GM20000 (cell line): ENCODE measurements around the gene TP53I13.

ENCODE experiments used
- DNase-seq: peaks from one replicate; pipeline ENCODE4 v3.0.0; 2012; ENCODE audit warnings: low spot score
- TF ChIP-seq, protein P1 (sequence below): IDR thresholded peaks from 2 replicates; pipeline ENCODE4 v1.5.1; 2012; ENCODE audit warnings: mild to moderate bottlenecking, control low read depth; ENCODE audit errors: extremely low read depth, missing control alignments

Gene TP53I13

DNA sequence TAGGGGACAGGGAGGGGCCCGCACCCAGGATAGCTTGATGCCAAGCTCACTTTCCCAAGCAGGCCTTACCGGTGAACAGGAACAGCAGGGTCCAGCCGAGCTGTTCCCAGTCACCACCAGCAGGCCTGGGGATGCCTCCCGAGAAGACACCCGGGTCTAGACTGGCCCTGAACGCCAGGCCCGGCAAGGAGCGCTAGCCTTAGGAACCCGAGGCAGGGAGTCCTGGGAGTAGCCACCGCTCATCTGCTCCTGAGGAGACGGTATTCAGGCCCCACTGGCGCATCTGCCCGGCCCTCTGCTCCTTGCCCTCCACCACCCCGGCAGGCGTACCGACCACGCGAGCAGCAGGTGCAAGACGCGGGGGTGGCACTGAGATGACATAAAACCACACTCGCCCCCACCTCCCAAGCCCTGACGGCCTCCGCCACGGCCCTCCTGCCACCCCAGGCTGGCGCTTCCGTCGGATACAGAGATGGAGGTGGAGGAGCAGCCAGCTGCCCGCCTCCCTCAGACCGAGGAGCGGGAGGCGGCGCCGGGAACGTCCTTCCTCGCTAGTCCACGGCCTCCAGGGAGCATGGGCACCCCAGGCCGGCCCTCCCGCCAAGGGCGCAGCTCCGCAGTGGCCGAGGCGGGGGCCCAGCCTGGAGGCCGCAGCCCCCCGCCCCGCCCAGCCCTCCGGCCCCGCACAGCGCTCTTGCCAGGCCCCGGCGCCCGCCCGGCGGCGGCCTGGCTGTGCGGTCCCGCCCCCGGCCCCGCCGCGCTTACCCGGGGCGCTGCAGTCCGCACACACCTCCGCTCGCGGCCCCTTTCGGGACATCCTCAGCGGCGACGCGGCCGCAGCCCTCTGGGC, 20.3 kb downstream of the TP53I13 start:
- no peak for DNase-seq
- TF ChIP-seq, protein P1, sequence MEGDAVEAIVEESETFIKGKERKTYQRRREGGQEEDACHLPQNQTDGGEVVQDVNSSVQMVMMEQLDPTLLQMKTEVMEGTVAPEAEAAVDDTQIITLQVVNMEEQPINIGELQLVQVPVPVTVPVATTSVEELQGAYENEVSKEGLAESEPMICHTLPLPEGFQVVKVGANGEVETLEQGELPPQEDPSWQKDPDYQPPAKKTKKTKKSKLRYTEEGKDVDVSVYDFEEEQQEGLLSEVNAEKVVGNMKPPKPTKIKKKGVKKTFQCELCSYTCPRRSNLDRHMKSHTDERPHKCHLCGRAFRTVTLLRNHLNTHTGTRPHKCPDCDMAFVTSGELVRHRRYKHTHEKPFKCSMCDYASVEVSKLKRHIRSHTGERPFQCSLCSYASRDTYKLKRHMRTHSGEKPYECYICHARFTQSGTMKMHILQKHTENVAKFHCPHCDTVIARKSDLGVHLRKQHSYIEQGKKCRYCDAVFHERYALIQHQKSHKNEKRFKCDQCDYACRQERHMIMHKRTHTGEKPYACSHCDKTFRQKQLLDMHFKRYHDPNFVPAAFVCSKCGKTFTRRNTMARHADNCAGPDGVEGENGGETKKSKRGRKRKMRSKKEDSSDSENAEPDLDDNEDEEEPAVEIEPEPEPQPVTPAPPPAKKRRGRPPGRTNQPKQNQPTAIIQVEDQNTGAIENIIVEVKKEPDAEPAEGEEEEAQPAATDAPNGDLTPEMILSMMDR, result no peak

DNA sequence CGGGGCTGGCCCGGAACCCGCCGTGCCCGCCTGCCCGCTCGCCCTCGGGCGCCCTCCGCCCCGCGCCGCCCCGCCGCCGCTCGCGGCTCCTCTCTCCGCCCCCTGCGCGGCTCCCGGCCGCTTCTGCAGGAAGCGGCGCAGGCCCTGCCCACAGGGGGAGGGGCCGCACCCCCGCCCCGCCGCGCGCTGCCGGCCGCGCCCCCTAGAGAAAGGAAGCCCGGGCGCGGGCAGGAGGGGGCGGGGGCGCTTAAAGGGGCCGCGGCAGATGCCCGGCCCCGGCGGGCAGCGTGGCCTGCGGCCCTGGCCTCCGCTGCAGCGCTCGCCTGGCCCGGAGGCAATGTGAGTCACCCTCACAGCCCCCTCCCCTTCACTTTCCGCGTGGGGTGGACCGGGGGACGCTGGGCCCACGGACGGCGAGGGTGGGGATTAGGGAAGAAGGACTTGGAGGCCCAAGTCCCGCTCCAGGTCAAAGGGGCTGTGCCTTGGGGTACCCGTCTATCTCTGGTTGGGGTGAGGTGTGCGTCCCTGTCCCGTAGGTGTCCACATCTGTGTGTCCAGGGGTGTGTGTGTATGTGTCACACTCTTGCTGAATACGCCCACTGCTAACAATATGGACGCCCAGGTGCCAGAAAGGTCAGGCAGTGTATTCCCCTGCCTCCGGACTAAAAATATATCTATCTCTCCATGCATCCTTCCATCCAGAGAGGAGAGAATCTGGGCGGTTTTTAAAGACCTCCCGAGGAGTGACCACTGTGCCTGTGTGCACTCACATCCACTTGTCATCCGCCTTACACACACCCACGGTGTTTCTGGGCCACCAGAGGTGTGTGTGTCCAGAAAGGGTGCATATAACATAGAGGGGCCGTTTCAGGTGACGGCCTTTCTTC, 21.3 kb downstream of the TP53I13 start, which contains the start of gene GIT1:
Gene GIT1, minus strand, starts transcription at position 125 of the 887 bp plus-strand sequence. CDS start 270 bp downstream, outside the sequence.
- peak; percentile 99 for DNase-seq

DNA sequence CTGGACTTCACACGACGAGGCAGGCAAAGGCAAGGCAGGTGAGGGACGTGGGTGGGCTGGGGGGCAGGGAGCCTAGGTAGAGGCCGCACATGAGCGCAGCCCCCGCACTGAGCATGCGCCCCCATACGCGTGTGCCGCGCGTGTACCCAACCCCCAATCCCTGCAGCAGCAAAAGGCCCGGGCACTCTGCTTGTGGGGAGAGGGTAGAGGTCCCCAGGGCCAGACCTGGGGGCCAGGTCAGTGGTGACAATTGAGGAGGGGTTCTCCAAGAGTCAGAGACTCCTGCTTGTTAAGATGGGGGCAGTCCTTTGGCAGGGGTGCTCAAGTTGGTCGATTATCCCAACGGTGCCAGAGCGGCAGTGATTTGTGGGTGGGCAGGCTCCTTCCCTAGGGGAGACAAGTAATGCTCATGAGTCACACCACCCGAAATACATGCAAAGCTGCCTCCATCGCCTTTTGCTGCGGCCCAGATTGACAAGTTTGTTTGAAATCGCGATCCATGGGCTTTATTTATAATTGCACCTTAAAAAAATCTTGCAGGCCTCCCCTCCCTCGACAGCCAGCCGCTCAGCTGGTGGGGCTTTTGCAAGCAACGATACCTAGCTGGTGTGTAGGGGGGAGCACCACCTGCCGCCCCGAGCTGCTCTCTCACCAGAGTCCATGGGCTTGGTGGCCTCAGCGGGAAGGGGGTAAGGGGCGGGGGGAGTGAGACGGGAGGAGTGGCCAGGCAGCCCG, 22.1 kb downstream of the TP53I13 start:
- DNase-seq, result no peak
- TF ChIP-seq, protein P1, result no peak

More for the DNA sequence above, 21.3 kb downstream of the TP53I13 start, which contains the start of gene GIT1:
- TF ChIP-seq, protein P1, result no peak

DNA sequence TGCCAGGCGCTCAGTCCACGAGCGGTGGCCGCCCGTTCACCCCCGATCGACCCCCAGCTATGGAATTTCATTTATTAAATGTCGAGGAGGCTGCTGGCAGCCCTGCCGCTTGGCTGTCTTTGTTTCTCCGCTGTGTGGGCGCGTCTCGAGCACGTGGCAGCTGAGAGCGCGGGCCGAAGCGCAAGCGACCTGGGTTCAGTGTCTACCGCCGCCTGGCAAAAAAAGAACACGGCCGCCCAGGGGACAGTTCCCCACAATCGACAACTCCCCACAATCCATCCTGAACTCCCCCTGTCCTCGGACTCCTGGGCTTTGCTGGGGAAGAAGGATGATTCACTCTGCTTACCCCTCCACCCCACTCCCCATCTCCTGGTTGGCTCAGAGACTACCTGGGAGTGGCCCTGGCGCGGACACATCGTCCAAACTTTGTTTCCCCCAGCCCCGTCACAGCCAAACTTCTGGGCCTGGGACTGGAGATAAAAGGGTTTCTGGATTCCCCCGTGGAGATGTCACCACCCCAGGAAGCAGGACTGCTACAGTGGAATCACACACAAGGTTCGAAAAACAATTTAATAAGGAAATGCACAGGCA, 22.7 kb downstream of the TP53I13 start:
- TF ChIP-seq, protein P1, result no peak

DNA sequence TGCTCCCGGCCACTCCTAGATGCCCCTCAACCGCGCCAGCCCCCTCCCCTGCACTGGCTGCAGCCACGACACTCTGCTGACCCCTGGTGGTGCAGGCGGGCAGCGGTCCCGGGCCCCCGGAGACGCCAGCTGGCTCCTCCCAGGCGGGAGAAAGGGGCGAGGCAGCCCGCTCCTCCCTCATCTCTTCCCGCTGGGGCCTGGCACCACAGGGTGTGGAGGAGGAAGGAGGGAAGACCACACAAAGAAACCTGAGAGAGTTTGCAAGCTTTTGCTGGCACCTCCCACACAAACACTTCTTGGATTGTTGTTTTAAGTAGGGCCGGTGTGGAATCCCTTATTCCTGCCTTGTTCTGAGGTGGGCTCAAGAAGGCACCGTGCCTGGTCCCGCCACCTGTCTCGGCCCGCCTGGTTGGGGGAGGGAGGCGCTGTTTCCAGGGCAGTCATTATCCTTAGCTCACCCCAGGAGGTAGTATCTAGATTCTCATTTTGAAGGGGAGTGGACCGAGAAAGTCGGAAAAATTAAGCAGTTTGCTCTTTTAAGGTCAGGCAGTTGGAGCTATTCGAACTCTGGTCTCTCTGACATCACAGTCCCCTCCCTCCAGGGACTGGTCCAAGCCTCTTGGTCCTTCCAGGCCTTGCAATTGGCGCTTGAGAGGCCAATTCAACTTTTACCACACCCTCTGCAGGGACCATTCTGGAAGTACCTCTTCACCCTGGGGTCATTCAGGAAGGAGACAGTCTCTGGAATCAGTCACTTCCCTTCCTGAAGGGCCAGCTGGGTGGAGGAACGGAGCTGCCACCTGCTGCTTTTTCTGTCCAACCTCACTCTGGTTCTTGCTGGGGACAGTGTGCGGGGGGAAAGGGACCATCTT, 23.5 kb downstream of the TP53I13 start:
- TF ChIP-seq, protein P1, result peak; percentile 88
- peak; percentile 94 for DNase-seq

More for the DNA sequence above, 22.7 kb downstream of the TP53I13 start:
- peak; percentile 63 for DNase-seq
